IPS-15b (cell line): ENCODE data around the gene CCDC7.
"Not testable (repeated sequence)": the region's sequence is repeated elsewhere in the genome, so short reads cannot be mapped to it uniquely, and the experiment has no call there.

ENCODE experiments used
- H3K27me3 ChIP-seq: one replicate; pipeline ENCODE4 v1.6.1; 2013; ENCODE audit warnings: low read length; ENCODE audit not compliant: control insufficient read depth, insufficient read depth
- H3K36me3 ChIP-seq: one replicate; pipeline ENCODE4 v1.6.1; 2013; ENCODE audit warnings: low read length; ENCODE audit not compliant: control insufficient read depth, insufficient read depth
- H3K4me1 ChIP-seq: one replicate; pipeline ENCODE4 v1.6.1; 2013; ENCODE audit warnings: mild to moderate bottlenecking, low read length; ENCODE audit not compliant: control insufficient read depth, insufficient read depth
- H3K4me3 ChIP-seq: one replicate; pipeline ENCODE4 v1.5.1; 2013; ENCODE audit warnings: low read depth, low read length
- H3K9ac ChIP-seq: one replicate; pipeline ENCODE4 v1.6.1; 2013; ENCODE audit warnings: low read depth, mild to moderate bottlenecking, low read length
- H3K9me3 ChIP-seq: one replicate; pipeline ENCODE4 v1.6.1; 2013; ENCODE audit warnings: mild to moderate bottlenecking, low read length; ENCODE audit not compliant: control insufficient read depth, insufficient read depth

Gene CCDC7

GRCh38 chr10:32598022-32598421, 152.1 kb downstream of the CCDC7 start:
- H3K4me1 ChIP-seq, H3K36me3 ChIP-seq, H3K9ac ChIP-seq, H3K4me3 ChIP-seq, H3K9me3 ChIP-seq, H3K27me3 ChIP-seq: not testable (repeated sequence)

- Histone ChIP-seq H3K4me3 (no peak overlapping the region), H3K27me3 (no peaks in the 10 kb centered on the region), H3K4me1 (no peaks in the 10 kb centered on the region), H3K36me3 (no peaks in the 10 kb centered on the region), H3K9me3 (peaks cover 4% of the 10 kb centered on the region), H3K9ac (no peak overlapping the region)
Observed at GRCh38 chr10:32600317-32600716, 154.4 kb downstream of the CCDC7 start.

GRCh38 chr10:32601562-32601961, 155.6 kb downstream of the CCDC7 start:
- not testable (repeated sequence) for H3K36me3 ChIP-seq, H3K27me3 ChIP-seq, H3K4me3 ChIP-seq, H3K9me3 ChIP-seq, H3K4me1 ChIP-seq, H3K9ac ChIP-seq

- H3K9ac ChIP-seq = no peak overlapping the region
- H3K36me3 ChIP-seq = no peaks in the 10 kb centered on the region
- no peak overlapping the region for H3K4me3 ChIP-seq
- no peaks in the 10 kb centered on the region for H3K27me3 ChIP-seq
- no peaks in the 10 kb centered on the region for H3K9me3 ChIP-seq
- H3K4me1 ChIP-seq = no peaks in the 10 kb centered on the region
Observed at GRCh38 chr10:32605787-32606186, 159.8 kb downstream of the CCDC7 start.

- not testable (repeated sequence) for H3K4me3 ChIP-seq, H3K9me3 ChIP-seq, H3K27me3 ChIP-seq
Observed at GRCh38 chr10:32610543-32610942, 164.6 kb downstream of the CCDC7 start.

GRCh38 chr10:32616438-32616837, 170.5 kb downstream of the CCDC7 start:
- Histone ChIP-seq H3K4me3 (no peak overlapping the region), H3K4me1 (no peaks in the 10 kb centered on the region), H3K36me3 (no peaks in the 10 kb centered on the region), H3K9ac (no peak overlapping the region), H3K9me3 (no peaks in the 10 kb centered on the region), H3K27me3 (no peaks in the 10 kb centered on the region)

More at GRCh38 chr10:32610543-32610942, 164.6 kb downstream of the CCDC7 start:
- H3K36me3 ChIP-seq, H3K4me1 ChIP-seq, H3K9ac ChIP-seq: not testable (repeated sequence)

GRCh38 chr10:32618482-32618881, 172.5 kb downstream of the CCDC7 start:
- H3K27me3 ChIP-seq = no peaks in the 10 kb centered on the region
- H3K36me3 ChIP-seq = no peaks in the 10 kb centered on the region
- no peaks in the 10 kb centered on the region for H3K9me3 ChIP-seq
- no peak overlapping the region for H3K4me3 ChIP-seq
- H3K4me1 ChIP-seq = no peaks in the 10 kb centered on the region
- H3K9ac ChIP-seq = no peak overlapping the region

GRCh38 chr10:32621969-32622368, 176.0 kb downstream of the CCDC7 start:
- H3K4me3 ChIP-seq = no peak overlapping the region
- no peaks in the 10 kb centered on the region for H3K27me3 ChIP-seq
- no peak overlapping the region for H3K9ac ChIP-seq
- H3K36me3 ChIP-seq = no peaks in the 10 kb centered on the region
- H3K9me3 ChIP-seq = no peaks in the 10 kb centered on the region
- no peaks in the 10 kb centered on the region for H3K4me1 ChIP-seq

GRCh38 chr10:32622409-32622808, 176.5 kb downstream of the CCDC7 start:
- Histone ChIP-seq H3K4me1 (no peaks in the 10 kb centered on the region), H3K27me3 (no peaks in the 10 kb centered on the region), H3K9ac (no peak overlapping the region), H3K4me3 (no peak overlapping the region), H3K36me3 (no peaks in the 10 kb centered on the region), H3K9me3 (no peaks in the 10 kb centered on the region)

GRCh38 chr10:32627183-32627582, 181.2 kb downstream of the CCDC7 start:
- H3K27me3 ChIP-seq = no peaks in the 10 kb centered on the region
- no peaks in the 10 kb centered on the region for H3K36me3 ChIP-seq
- H3K4me3 ChIP-seq = no peak overlapping the region
- no peak overlapping the region for H3K9ac ChIP-seq
- no peaks in the 10 kb centered on the region for H3K4me1 ChIP-seq
- no peaks in the 10 kb centered on the region for H3K9me3 ChIP-seq

GRCh38 chr10:32629910-32630309, 184.0 kb downstream of the CCDC7 start:
- Histone ChIP-seq H3K27me3 (no peaks in the 10 kb centered on the region), H3K36me3 (no peaks in the 10 kb centered on the region), H3K9me3 (no peaks in the 10 kb centered on the region), H3K4me1 (no peaks in the 10 kb centered on the region), H3K4me3 (no peak overlapping the region), H3K9ac (no peak overlapping the region)

- no peaks in the 10 kb centered on the region for H3K36me3 ChIP-seq
- no peak overlapping the region for H3K9ac ChIP-seq
- no peaks in the 10 kb centered on the region for H3K4me1 ChIP-seq
- peaks cover 3% of the 10 kb centered on the region for H3K9me3 ChIP-seq
- no peaks in the 10 kb centered on the region for H3K27me3 ChIP-seq
- H3K4me3 ChIP-seq = no peak overlapping the region
Observed at GRCh38 chr10:32646535-32646934, 200.6 kb downstream of the CCDC7 start.

GRCh38 chr10:32650246-32650655, 204.3 kb downstream of the CCDC7 start:
- no peaks in the 10 kb centered on the region for H3K27me3 ChIP-seq
- no peaks in the 10 kb centered on the region for H3K9me3 ChIP-seq
- no peaks in the 10 kb centered on the region for H3K36me3 ChIP-seq
- H3K4me1 ChIP-seq = no peaks in the 10 kb centered on the region
- H3K4me3 ChIP-seq = no peak overlapping the region
- no peak overlapping the region for H3K9ac ChIP-seq
